Esophagus muscularis mucosa (tissue), 4 donors: ENCODE measurements around the gene GFI1. TPM values are rescaled to one million over a fixed set of nuclear protein-coding genes. Genes with fewer than 3 reads are reported as not detected.
A peak's percentile ranks its signal among the peaks of the same experiment; 100 is the strongest.

Experiments used
- DNase-seq: peaks from one replicate; pipeline ENCODE4 v3.0.0-alpha.2; 2017; ENCODE audit errors: extremely low spot score
- H3K27ac ChIP-seq, 4 donors: fragments of 200-600 bp; sonication (generic); replicated peaks in 1 of 4; 1 replicate in 3 of 4; 2 replicates in 1 of 4; pipeline ENCODE4 v1.5.1; 2016 to 2019; ENCODE audit warnings: mild to moderate bottlenecking in 1 of 4
- H3K27me3 ChIP-seq, 4 donors: fragments of 200-600 bp; sonication (generic); one replicate each; pipeline versions ENCODE4 v1.5.1 to v1.6.0; 2016 to 2019
- H3K36me3 ChIP-seq, 4 donors: fragments of 200-600 bp; sonication (generic); one replicate each; pipeline ENCODE4 v1.5.1; 2016 to 2019
- H3K4me1 ChIP-seq, 4 donors: fragments of 200-600 bp; sonication (generic); one replicate each; pipeline ENCODE4 v1.5.1; 2016 to 2019
- H3K4me3 ChIP-seq, 4 donors: fragments of 200-600 bp; sonication (generic); 1 replicate in 2 of 4; 2 replicates in 2 of 4; pipeline ENCODE4 v1.5.1; 2016 to 2019; ENCODE audit warnings: mild to moderate bottlenecking in 4 of 4, moderate library complexity in 1 of 4
- H3K9me3 ChIP-seq, 4 donors: fragments of 200-600 bp; sonication (generic); 1 replicate in 3 of 4; 2 replicates in 1 of 4; pipeline ENCODE4 v1.5.1; 2016 to 2019
- EP300 ChIP-seq: sonication (generic); formaldehyde crosslinking; IDR thresholded peaks from one replicate; pipeline ENCODE4 v1.6.1; 2017; ENCODE audit warnings: antibody characterized with exemption
- POLR2A ChIP-seq: fragments of 450-650 bp; IDR thresholded peaks from one replicate; pipeline ENCODE4 v1.6.1; 2017; ENCODE audit warnings: antibody characterized with exemption, moderate library complexity, mild to moderate bottlenecking, low read depth
- POLR2AphosphoS5 ChIP-seq, 2 donors: sonication (generic); formaldehyde crosslinking; IDR thresholded peaks; one replicate each; pipeline ENCODE4 v1.6.1; 2017; ENCODE audit warnings: antibody characterized with exemption in 2 of 2
- WGBS: methylation state at CpG from one replicate; pipeline ENCODE4 v1.1.5; 2018; 5-methylcytosine and 5-hydroxymethylcytosine counted together
- intact Hi-C: fragments of 100-400 bp; cut with DNase I; formaldehyde crosslinking; loops from one replicate; pipeline ENCODE4 v1.15.1; 2023
- total RNA-seq, 4 donors: library from RNA; depleted of rRNA; stranded (reverse); fragments of >200 nt; gene quantifications; one replicate each; pipeline versions ENCODE4 v1.1.0 to v1.2.1, GENCODE V29; 2016
- TF ChIP-seq, protein P1 (sequence below), 3 experiments: fragments of 200-600 bp in 2 of 3; fragments of 450-650 bp in 1 of 3; sonication (generic) in 2 of 3; IDR thresholded peaks; one replicate each; pipeline ENCODE4 v1.5.1; 2017 to 2019; ENCODE audit warnings: antibody characterized with exemption in 3 of 3, mild to moderate bottlenecking in 2 of 3, moderate library complexity in 1 of 3

GFI1 gene
- total RNA-seq, 4 donors from 2014 or later: 0.32 to 3.3 (median 0.81) TPM

DNA sequence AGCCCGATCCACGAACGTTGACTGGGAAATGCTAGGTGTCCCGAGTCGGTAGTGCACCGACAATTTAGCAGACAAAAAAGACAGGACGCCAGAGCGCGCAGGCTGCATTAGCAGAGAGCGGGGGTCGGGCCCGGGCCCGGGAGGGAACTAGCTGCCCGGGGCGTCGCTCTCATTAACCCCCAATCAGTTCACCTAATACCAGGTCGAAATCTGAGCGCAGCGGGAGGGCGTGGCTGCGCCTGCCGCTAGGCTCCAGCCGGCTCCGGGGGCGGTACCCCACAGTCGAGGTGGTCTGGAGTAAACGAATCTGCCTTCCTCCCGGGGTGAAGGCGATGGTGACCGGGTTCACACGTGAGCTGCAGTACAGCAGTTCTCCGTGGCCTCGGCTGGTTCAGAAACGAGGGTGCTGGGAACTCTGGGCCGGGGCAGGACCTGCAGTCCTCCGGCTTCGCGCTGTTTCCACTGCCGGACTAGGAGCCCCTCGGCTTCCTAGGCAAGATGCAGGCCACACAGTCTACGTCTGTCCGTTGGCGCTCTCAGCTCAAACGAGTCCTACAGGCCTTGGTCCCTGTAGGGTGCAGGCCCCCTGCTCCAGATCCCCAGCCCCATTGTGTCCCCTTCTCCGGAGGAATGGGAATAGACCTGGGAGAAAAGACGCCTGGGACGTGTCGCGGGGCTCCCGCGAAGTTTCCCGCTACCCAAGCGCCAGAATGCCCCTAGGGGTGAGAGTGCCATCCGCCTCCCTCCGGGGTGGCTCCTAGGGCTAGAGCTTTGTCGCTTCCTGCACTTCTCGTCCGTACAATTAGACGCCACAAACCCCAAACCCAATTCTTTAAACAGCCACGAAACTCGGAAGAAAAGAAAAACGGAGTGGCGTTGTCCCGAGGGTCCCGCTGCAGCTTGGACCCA lies 2.0 kb downstream of the GFI1 start:
- H3K9me3 ChIP-seq: no peaks in the 10 kb centered on the region
- H3K27me3 ChIP-seq: peaks cover 20 to 95% (median 69%) of the 10 kb centered on the region in 4 donors
- DNase-seq: no peak
- H3K4me1 ChIP-seq: peaks cover 50 to 70% (median 69%) of the 10 kb centered on the region in 4 donors
- WGBS: 4% methylated on average over 34 of the region's 65 CpGs
- TF ChIP-seq, protein P1, sequence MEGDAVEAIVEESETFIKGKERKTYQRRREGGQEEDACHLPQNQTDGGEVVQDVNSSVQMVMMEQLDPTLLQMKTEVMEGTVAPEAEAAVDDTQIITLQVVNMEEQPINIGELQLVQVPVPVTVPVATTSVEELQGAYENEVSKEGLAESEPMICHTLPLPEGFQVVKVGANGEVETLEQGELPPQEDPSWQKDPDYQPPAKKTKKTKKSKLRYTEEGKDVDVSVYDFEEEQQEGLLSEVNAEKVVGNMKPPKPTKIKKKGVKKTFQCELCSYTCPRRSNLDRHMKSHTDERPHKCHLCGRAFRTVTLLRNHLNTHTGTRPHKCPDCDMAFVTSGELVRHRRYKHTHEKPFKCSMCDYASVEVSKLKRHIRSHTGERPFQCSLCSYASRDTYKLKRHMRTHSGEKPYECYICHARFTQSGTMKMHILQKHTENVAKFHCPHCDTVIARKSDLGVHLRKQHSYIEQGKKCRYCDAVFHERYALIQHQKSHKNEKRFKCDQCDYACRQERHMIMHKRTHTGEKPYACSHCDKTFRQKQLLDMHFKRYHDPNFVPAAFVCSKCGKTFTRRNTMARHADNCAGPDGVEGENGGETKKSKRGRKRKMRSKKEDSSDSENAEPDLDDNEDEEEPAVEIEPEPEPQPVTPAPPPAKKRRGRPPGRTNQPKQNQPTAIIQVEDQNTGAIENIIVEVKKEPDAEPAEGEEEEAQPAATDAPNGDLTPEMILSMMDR (IDR thresholded peaks at IDR 0.05): no peak
- no peak for TF ChIP-seq EP300
- no peak for TF ChIP-seq POLR2A
- H3K4me3 ChIP-seq: peak overlapping the region; percentile 48 to 57 (median 54)
- intact Hi-C loops: no loop called here
- no peak overlapping the region for H3K27ac ChIP-seq
- H3K36me3 ChIP-seq: no peaks in the 10 kb centered on the region

DNA sequence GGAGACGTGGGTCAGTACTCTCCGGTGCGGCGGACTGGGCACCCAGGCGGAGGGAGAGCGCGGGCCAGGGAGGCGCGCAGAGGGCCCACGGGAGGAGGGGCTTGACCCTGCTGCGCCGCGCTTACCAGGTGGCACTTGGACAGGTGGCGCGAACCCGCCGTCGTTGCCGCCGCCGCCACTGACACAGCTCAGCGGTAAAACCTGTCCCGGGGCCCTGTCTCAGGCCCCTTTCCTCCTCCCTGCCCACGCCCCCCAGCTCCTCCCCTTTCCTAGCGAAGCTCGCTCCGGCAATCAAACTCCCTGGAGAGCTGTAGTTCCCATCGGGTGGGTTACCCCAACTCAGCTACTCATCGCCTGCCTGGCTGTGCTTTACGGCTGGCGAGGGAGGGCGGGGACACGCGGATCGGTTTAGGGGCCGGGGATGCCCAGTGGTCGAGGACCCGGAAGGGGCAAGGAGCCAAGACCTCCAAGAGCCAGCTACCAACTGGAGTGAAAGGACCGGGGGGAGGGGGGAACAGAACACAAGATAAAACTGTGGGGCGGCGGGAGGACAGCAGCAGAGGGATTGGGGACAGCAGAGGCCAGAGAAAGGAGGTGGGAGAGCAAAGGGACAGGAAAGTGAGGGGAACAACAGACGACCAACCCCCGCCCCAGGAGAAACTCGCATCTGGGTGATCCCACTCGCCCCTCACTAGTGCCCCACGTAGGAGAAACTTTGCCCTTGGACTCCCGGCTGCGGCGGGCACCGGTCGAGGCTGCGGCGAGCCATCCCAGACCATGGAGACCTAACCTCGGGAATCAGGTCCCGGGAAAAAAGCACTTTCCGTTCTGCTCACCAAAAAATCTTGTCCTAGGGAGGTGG lies 2.9 kb downstream of the GFI1 start:
- Histone ChIP-seq H3K27ac (no peak overlapping the region), H3K27me3 (peaks cover 20 to 95% (median 69%) of the 10 kb centered on the region in 4 donors), H3K4me3 (peak overlapping the region; percentile 48 to 57 (median 54)), H3K9me3 (no peaks in the 10 kb centered on the region), H3K4me1 (peaks cover 50 to 70% (median 69%) of the 10 kb centered on the region in 4 donors), H3K36me3 (no peaks in the 10 kb centered on the region)
- DNase-seq: no peak
- WGBS: 2% methylated on average over 29 of the region's 56 CpGs
- intact Hi-C loops: no loop called here
- TF ChIP-seq, protein P1 (IDR thresholded peaks at IDR 0.05): no peak
- TF ChIP-seq POLR2A (no peak), EP300 (no peak), POLR2AphosphoS5 (IDR thresholded peaks at IDR 0.05) (no peak)

DNA sequence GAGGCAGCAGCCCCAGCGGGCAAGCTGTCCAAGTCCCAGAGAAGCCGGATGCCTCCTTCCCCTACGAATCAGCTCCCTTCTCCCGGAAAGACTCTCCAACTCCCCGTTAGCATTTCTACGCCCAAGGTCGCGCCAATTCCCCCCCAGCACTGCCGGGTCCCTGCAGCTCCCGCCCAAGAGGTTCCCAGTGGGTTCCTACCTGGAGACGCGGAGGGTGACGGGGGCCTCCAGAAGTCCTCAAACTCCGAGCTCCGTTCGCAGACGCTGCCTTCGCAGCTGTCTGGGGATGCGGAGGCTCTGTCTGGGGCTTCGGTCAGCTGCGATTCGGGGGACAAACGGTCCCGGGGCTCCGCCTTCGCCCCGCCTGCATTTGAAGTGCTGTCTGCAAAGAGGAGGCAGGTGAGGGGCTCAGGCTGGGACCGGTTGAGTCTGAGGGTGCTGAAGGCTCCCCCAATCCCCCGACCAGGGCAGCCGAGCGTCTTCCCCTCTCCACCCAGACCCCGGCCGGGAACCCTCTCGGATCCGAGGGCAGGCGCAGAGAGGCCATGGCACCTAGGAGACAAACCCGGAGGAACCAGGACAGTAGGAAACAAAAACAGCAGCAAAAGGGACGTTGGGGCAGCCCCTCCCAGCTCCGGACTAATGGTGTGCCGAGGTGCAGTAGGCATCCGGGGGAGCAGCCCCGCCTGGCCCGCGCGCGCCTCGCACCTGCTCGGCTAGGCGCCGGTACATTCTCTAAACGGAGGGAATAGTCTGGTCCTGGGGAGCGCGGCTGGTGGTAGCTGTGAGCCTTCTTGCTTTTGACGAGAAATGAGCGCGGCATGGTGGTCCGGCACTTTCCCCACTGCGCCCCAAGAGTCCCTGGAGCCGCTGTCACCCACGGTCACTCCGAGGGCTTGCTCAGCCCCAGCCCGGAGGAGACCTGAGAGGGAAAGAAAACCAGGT lies 3.8 kb downstream of the GFI1 start:
- Histone ChIP-seq H3K27ac (no peak overlapping the region), H3K4me3 (peak overlapping the region; percentile 48 to 57 (median 54)), H3K4me1 (peaks cover 50 to 70% (median 69%) of the 10 kb centered on the region in 4 donors), H3K36me3 (no peaks in the 10 kb centered on the region), H3K27me3 (peaks cover 20 to 95% (median 69%) of the 10 kb centered on the region in 4 donors), H3K9me3 (no peaks in the 10 kb centered on the region)
- intact Hi-C loops: no loop called here
- no peak for DNase-seq
- no peak for TF ChIP-seq EP300
- TF ChIP-seq POLR2AphosphoS5 (IDR thresholded peaks at IDR 0.05): no peak
- TF ChIP-seq POLR2A: no peak
- TF ChIP-seq, protein P1 (IDR thresholded peaks at IDR 0.05): no peak
- WGBS: 20% methylated on average over 21 of the region's 62 CpGs

DNA sequence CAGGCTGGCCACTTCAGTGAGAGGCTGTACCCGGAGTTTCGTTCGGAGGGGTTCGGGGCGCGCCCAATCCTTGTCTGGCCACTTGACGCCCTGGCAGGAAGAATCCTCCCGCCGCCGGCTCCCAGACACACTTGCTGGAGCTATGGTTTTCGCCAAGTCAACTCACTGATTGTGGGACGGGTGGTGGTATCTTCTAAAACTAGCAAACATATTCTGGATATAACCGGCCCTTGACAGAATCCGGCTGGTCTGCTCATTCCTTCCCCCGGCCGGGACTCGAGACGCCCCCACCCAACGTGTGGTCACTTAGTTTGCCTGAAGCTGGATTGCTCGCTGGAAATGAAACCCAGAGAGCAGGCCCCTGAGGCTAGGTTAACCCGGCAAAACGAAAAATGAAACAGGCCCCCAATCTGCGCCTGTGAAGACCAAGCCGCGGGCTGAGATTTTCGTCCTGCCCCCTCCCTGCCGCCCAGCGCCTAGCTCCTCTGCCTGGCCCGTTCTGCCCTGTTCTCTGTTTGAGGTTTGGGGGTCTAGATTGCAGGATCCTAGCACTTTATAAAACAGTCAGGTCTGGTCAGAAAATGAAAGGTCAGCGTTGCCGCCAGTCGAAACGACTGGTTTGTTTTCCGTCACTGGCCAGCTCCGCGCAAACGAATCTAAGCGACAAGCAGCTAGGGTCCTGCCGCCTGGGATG lies 4.6 kb downstream of the GFI1 start:
- no peak overlapping the region for H3K27ac ChIP-seq
- TF ChIP-seq, protein P1 (IDR thresholded peaks at IDR 0.05): no peak
- TF ChIP-seq POLR2AphosphoS5 (IDR thresholded peaks at IDR 0.05) (no peak), EP300 (no peak), POLR2A (no peak)
- intact Hi-C loops: no loop called here
- peaks cover 50 to 70% (median 69%) of the 10 kb centered on the region in 4 donors for H3K4me1 ChIP-seq
- DNase-seq: no peak
- H3K27me3 ChIP-seq: peaks cover 20 to 93% (median 66%) of the 10 kb centered on the region in 4 donors
- no peaks in the 10 kb centered on the region for H3K36me3 ChIP-seq
- H3K4me3 ChIP-seq: peak overlapping the region; percentile 48 to 57 (median 54)
- no peaks in the 10 kb centered on the region for H3K9me3 ChIP-seq
- 8% methylated on average over 30 of the region's 39 CpGs for WGBS
